Testis (tissue), 2 donors: ENCODE data around the gene PSTPIP1.

Source experiments
- POLR2A ChIP-seq: fragments of 450-650 bp; IDR thresholded peaks from one replicate; pipeline ENCODE4 v1.6.1; 2017; ENCODE audit warnings: antibody characterized with exemption, mild to moderate bottlenecking, moderate library complexity
- TF ChIP-seq, protein P1 (sequence below), 3 experiments: fragments of 450-650 bp in 2 of 3; fragments of 200-600 bp in 1 of 3; sonication (generic) in 1 of 3; IDR thresholded peaks; one replicate each; pipeline ENCODE4 v1.5.1; 2016 to 2019; ENCODE audit warnings: antibody characterized with exemption in 3 of 3, mild to moderate bottlenecking in 2 of 3, moderate library complexity in 1 of 3

DNA sequence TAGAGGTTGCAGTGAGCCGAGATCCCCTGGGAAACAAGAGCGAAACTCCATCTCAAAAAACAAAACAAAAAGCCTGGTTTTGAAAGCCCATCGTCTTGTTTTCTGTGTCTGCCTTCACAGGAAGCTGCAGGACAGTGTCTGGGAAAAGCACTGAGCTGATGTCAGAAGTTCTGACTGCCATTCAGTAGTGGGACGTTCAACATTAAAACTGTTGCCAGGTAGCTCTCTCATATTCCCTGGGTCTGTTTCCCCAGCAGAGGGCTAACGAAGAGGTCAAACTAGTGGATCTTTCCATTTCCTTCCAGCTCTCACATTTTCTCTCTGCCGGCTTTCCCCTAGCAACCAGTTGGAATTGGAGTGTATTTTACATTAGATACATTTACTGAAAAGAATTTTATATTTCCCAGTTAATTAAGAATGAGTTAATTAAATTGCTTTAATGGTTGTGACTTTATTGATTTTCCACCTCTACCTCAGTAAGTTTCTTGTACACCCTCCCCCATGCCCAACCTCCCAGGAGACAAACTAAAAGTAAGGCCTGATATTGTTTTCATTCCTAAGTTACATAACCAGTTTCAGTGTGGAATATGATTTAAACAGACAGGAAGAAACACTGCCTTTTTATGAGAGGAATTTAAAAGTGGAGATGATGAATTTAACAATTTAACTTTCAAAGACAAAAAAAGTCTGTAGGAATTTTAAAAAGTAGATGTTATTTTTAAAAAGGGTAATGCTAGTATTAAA lies 33.5 kb upstream of the PSTPIP1 start:
- TF ChIP-seq, protein P1, sequence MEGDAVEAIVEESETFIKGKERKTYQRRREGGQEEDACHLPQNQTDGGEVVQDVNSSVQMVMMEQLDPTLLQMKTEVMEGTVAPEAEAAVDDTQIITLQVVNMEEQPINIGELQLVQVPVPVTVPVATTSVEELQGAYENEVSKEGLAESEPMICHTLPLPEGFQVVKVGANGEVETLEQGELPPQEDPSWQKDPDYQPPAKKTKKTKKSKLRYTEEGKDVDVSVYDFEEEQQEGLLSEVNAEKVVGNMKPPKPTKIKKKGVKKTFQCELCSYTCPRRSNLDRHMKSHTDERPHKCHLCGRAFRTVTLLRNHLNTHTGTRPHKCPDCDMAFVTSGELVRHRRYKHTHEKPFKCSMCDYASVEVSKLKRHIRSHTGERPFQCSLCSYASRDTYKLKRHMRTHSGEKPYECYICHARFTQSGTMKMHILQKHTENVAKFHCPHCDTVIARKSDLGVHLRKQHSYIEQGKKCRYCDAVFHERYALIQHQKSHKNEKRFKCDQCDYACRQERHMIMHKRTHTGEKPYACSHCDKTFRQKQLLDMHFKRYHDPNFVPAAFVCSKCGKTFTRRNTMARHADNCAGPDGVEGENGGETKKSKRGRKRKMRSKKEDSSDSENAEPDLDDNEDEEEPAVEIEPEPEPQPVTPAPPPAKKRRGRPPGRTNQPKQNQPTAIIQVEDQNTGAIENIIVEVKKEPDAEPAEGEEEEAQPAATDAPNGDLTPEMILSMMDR (IDR thresholded peaks at IDR 0.05): no peak
- no peak for TF ChIP-seq POLR2A
